Glomerular visceral epithelial cell (primary cell): Measurements from ENCODE around the gene CD276.
"Not testable (repeated sequence)": the region's sequence is repeated elsewhere in the genome, so short reads cannot be mapped to it uniquely, and the experiment has no call there.

ENCODE experiments used
- DNase-seq: peaks from one replicate; pipeline ENCODE4 v3.0.0-alpha.2; 2016; ENCODE audit errors: extremely low spot score

CD276 gene

DNA sequence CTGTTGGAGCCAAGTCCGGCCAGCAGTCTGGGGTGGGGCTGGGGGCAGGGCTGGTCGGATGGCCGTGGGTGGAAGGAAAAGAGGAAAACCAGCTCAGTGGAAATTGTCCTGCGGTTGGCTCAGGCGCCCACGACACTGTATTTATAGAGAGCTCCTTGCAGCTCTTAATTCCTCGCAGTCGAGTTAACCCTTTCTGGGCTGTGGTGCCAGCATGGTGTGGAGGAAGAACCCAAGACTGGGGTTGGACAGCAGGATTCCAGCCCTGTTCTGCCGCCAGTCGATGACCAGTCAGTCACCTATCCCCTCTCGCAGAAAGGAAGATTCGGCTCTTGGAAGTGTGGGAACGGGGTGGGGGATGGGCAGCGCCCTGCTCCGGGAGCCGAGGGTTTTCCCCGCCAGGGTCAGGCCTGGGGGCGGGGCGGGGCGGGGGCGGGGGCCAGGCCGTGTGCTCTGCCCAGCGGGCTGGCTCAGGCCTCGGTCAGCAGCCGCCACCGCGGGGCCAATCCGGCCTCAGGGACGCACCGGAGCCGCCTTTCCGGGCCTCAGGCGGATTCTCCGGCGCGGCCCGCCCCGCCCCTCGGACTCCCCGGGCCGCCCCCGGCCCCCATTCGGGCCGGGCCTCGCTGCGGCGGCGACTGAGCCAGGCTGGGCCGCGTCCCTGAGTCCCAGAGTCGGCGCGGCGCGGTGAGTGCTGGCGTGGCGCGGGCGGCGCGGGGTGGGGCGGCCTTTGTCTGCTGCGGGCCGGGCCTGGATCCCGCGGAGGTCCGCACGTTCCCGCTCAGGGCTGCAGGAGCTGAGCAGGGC lies at the start of gene CD276:
TSS of gene CD276 (plus strand) at position 607 of the 804 bp plus-strand sequence. CDS start 15,257 bp downstream, outside the sequence.
- peak; percentile 85 for DNase-seq

DNA sequence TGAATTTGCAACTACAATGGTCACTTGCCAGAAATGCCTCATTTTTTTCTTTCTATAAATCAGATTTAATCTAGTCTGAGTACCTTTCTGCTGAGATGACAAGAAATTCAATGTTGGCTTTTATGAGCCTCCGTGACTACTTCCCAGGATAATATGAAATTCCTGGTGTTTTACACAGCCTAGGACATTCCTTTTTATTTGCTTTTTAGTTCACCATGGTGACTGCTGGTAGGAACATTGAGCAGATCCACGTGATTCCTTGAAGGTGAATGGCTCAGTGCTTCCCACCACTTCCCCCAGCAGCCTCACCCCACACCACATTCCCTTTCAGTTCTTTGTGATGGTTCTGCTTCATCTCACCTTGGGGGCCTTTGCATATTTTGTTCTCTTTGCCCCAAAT lies 46.7 kb upstream of the CD276 start:
- peak; percentile 76 for DNase-seq

DNA sequence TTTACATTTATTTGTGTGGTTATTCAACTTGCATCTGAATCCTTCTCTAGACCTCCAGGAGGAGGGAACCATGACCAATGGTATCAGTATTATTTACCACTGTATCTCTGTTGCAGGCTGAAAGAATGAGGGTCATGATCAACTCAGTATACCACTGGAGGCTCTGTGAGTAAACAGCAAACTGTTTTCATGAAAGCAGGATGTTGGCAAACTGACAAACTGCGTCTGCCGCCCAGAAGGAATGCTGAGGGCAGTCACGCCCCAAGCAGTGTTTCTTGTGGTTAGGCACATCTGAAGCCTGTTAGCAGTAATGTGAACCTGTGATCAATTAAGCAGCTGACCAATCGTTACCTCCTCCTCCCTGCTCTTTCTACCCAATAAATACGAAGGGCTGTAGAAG lies 44.7 kb upstream of the CD276 start:
- DNase-seq = not testable (repeated sequence)

DNA sequence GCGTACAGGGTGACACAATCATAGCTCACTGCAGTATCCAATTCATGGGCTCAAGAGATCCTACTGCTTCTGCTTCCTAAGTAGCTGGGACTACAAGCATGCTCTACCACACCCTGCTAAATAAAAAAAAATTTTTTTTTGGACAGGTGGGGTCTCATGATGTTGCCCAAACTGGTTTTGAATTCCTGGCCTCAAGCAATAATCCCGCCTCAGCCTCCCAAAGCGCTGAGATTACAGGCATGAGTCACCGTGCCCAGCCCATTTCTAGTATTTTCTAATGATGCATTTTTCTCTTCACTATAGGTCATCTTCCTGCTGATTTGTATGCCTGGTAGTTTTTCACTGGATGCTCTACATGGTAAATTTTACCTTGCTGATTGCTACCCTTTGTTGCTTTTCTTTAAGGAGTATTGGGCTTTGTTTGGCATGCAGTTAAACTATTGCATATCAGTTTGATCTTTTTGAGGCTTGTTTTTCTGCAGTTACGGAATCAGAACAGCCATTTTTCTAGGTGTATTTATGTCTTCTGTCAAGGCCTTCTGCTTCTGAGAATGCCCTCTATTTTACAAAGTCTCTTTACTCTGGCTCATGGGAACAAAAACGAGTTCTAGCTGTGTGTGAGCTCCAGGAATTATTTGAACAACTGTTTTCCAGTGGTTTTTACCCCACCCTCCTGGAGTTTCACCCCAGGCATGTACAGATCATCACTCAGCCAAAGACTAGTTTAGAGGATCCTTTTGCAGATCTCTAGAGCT lies 36.7 kb upstream of the CD276 start:
- no peak for DNase-seq

DNA sequence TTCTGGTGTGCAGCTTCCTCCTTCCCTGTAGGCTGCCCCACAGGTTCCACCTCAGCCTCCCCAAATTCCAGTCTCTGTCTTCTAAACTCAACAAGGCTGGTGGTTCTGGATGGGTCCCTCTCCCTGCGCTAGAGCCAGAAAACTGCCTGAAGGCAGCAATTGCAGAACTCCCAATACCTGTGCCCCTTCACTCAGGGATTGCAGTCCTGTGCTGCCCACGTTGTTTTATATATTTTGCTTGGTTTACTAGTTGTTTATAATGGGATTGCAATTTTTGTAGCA lies 36.2 kb upstream of the CD276 start:
- no peak for DNase-seq

DNA sequence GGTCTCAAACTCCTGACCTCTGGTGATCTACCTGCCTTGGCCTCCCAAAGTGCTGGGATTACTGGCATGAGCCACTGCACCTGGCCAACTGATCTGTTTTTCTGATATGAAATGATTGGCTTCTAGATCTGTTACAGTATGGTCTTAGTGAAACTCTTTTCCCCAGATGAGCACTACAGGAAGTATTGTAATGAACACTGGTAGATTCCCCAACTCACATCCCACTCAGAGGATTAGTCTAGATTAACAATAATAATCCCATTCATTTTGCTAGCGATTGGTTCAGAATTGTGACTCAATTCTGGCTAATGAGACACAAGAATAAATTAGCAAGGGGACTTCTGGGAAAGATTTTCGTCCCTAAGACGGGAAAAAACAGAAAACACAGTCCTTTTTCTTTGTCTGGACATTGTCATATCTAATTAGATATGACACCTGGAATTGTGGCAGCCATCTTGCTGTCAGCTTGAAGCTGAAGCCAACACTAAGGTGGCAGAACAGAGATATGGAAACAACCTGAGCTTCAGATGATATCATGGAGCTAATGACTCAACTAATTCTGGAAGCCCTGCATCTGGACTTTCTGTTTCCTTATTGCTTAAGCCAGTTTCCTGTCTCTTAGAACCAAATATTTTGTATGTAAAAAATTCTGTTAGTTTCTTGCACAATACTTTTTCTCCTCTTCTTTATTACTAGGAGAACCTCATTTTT lies 33.6 kb upstream of the CD276 start:
- DNase-seq = no peak

DNA sequence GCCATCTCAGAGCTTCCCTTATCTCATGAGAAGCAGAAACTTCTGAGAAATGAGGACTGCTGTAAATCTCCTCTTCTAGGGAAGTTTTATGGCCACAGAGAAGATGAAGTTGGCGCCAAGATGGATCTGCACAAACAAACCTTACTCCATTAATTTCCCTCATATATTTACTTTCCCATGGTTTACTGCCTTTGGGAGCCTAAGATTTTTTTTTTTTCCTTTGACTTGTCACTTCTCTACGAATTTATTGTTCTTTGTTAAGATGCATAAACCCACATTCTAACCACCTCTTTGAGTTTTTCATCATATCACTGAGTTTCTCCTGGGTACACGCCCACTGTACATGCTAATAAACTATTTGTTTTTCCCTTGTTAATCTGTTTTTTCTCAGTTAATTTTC lies 29.5 kb upstream of the CD276 start:
- DNase-seq = no peak

DNA sequence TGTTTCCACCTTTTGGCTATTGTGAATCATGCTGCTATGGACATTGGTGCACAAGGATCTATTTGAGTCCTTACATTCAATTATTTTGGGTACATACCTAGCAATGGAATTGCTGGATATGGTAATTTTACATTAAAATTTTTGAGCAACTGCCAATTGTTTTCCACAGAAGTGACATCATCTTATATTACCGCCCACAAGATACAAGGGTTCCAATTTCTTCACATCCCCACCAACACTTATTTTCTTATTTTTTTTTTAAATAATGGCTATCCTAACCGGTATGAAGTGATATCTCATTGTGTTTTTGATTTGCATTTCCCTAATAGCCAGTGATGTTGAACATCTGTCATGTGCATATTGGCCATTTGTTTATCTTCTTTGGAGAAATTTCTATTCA lies 28.5 kb upstream of the CD276 start:
- DNase-seq = no peak

DNA sequence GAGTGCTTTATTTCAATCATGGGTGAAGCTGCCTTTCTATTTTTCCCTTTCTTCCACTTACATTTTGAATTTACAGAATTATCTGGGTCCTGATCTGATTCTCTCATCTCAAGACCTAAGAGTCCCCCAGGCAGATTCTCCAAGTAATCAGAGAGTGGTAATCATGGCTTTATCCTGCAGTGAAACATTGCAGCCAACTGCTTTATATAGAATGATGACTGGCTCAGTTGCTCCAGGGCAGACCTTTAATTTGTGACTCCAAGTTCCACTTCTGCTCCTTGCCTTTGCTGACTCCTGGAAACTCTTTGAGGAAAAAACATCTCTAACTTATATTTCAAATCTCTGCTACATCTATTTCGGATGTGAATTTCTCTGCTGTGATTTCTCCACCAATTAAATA lies 25.5 kb upstream of the CD276 start:
- DNase-seq = no peak

DNA sequence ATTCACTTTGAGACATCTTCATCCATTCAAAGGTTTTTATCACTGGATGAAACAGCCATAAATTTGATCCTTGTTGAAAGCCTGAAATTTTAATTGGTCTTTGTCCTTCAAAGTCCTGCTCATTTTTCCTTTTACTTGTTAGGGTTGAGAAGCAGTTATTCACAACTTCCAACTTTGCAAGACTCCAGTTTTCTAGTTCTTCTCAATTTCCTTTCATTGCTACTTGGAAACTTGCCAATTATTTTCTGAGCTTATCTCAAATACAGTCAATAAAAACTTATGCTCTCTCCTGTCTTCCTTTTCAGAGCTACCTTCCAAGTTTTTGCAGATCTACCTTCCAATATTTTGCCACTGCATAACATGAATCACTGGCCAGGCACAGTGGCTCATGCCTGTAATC lies 23.7 kb upstream of the CD276 start:
- DNase-seq = no peak

DNA sequence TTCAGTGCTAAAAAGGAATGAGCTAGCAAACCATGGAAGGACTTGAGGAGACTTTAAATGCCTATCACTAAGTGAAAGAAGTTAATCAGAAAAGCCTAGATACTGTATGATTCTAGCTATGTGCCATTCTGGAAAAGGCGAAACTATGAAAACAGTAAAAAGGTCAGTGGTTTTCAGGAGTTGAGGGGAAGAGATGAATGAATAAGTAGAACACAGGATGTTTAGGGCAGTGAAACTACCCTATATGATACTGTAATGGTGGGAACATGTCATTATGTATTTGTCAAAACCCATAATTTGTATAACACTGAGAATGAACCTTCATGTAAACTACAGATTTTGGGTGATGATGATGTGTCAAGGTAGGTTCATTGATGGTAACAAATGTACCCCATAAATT lies 9.6 kb upstream of the CD276 start:
- no peak for DNase-seq

DNA sequence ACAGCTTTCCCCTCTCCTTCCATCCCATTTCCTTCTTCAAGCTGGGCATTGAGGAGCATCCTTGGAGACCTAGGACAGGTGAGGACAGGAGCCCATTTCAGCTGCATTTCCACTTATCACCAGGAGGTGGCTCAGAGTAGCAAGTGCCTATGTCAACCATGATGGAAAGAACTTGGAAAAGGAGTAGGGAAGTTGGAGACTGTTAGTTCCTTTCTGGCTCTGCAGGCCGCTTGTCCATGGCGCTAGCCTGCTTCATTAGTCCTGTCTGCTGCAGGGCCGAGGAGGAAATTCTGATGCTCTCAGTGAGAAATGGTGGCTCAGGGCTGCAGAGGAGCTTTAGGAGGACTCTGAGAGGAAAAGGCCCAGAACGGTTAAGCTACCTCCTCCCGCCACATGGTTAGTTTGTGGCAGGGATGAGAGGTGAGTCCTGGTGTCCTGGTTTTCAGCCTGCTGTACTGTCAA lies 7.0 kb upstream of the CD276 start:
- DNase-seq = peak; percentile 61

DNA sequence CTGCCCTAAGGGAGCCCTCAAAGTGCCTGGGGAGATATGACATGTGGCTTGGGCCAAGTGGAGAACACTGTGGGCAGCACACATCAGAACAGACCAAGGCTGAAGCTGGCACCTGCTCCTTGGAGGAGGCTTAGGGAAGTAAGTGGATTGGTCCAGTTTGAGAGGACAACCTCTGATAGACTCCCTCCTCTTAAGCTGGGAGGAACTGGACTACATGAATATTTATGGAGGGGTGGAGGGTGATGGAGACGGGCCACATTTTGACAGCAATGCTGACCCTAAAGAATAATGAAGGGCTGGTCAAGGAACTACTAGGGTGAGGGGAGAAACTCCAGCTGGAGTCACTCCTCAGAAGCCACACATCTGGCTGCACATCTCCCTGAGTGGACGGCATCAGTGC lies 6.5 kb upstream of the CD276 start:
- no peak for DNase-seq

DNA sequence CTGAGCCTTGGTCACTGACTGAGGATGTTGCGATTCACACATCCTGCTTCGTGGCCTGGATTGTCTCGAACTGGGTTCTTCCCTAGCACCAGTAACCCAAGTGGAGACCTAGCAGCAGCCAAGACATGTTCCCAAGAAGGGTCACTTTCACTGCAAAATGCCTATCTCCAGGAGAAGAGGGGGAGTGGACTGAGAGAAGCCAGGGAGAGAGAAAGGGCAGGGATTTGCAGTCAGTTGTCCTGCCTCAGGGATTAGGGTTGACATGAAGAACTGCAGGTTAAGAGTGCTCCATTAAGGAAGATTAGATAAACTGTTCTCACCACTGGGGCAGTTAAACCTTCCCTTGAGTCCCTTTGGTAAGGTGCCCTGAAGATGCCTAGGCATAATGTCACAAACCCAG lies 5.7 kb upstream of the CD276 start:
- no peak for DNase-seq

DNA sequence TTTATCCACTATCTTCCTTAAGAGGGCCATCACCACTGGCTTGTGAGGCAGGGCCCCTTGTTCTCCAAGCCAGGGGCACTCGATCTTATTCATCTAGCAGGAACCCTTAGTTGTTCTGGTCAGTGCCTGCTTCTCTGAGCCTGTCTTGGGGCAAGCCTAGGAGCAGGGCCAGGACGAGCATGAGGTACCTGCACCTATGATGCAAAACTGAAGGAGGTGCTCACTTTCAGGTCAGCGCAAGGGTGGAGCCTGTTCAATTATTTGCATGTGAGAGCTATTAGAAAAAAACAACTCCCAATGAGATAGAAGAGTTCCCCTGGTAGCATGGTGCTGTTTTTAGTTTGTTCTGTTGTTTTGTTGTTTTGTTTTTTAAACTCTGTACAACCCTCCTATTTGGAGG lies 5.0 kb upstream of the CD276 start:
- no peak for DNase-seq

DNA sequence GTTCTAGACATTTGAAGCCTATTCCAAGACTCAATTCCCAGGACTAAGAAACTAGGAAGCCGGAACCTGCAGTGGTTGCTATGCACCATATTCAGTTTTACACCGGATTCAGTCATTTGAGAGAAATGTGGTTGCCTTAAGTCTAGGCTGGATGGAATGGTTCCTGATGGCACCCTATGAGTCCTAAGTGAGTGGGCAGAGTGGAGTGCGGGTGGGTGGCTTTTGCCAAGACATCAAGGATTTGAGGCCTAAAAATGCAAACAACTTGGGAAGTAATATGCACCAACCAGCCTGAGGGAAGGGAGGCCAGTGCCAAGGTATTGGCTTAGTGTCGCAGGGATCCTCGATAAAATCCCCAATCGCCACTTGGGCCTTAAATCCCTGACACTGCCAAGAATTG lies 4.2 kb upstream of the CD276 start:
- no peak for DNase-seq

DNA sequence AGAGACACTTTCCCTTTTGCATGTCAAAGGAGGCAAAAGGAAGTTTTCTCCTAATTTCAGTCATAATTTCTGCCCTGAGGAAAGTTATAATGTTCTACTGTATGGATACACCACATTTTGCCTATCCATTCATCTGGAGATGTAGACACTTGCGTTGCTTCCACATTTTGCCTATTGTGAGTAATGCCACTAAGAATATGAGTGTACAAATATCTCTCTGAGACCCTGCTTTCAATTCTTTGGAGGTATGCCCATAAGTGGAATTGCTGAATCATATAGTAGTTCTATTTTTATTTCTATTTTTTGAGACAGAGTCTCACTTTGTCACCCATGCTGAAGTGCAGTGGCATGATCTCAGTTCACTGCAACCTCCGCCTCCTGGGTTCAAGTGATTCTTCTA lies 3.6 kb upstream of the CD276 start:
- DNase-seq = no peak

DNA sequence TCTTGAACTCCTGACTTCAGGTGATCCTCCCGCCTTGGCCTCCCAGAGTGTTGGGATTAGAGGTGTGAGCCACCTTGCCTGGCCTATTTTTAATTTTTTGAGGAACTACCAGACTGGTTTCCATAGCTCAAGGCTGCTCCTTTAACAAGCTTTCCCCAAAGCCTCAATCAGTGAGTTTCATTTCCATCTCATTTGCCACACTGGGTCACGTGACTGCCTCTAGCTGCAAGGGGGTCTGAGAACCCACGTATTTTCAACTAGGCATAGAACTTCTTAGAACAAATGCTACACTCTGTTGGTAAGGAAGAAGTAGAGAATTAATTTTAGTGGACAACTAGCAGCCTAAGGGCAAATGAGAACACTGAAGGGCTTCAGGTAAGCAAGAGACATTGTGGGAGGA lies 3.1 kb upstream of the CD276 start:
- DNase-seq = no peak

DNA sequence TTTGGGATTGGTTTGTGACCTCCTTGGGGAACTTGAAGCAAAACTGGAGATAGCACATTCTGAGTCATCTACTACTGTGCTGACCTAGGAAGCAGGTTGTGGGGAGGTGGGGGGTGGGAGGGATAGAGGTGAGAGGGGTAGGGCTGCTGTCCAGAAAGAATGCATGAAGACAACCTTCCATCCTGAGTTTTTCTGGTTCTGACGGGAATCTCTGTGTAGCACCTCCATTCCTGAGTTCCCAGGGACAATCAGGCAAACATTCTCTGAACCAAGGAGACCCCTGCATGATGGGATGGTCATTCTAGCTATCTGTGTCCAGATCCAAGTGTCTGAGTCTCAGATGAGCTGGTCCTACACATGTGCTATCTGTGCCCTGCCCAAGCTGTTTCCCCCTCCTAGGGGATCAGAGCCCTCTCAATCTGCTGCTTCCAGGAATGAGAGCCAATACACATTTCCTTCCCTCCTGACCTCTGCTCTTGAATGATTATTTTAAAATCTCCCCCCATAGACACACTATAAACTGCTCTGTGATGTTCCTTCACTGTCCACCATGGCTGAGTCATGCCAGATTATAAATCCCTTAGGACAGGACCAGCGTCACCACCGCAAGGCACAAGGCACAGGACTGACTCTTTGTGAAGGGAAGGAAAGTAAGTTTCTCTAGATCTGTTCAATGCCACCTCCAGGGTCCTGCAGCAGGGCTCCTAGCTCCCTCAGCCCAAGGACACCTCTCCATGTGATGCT lies 2.2 kb upstream of the CD276 start:
- DNase-seq = no peak

DNA sequence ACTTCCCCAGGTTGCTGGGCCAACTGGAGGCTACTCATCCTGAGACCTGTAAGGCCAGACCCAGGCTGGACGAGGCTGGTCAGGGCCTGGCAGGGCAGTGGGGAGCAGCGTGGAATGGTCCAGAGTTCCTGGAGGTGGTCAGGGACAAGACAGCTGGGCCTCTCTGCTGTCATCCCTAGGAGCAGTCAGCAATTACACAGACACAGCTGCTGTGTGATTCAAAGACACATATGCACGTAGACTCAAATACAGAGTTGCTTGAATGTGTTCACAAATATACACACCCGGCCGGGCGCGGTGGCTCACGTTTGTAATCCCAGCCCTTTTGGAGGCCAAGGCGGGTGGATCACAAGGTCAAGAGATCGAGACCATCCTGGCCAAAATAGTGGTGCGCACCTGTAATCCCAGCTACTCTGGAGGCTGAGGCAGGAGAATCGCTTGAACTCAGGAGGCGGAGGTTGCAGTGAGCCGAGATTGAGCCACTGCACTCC lies 1.5 kb upstream of the CD276 start:
- DNase-seq = no peak

DNA sequence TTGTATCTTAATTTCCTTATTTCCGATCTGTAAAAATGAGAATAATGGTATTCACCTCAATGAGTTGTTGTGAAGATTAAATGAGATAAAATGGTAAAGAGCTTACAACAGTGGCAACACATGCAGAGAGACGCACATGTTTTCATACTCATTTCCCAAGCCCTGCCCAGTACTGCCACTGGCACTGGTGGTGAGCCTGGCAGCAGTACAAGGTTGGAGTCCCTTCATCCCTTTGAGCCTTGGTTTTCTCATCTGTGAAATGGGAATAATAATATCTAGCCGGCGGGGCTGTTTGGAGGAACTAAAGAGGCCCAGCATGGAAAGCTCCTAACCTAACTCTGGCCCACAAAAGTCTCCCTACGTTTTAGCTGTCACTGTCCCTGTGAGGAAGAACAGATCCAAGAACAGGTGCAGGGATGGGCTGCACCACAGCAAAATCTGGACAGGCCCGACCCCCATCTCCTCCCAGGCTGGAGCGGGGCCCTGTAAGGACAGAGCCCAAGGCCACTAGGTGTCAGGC lies 866 bp upstream of the CD276 start:
- no peak for DNase-seq
